Caco-2 (cell line): ENCODE data around the gene GARIN5A. TPM values are rescaled to one million over a fixed set of nuclear protein-coding genes. Genes with fewer than 3 reads are reported as not detected.

ENCODE experiments used
- BruUV-seq: library from RNA; stranded (reverse); fragments of 400-500 nt; replicated peaks from 2 replicates; lab custom pipeline; 2021; lab: Mats Ljungman, UMichigan
- CTCF ChIA-PET: fragments of 300-600 bp; sonication (Branson Sonifier 250); formaldehyde crosslinking; loops from one replicate; lab custom pipeline; 2022; ENCODE audit warnings: antibody characterized with exemption; lab: Charles Lee
- POLR2A ChIA-PET: fragments of 300-600 bp; sonication (Branson Sonifier 250); formaldehyde crosslinking; loops from one replicate; lab custom pipeline; 2022; ENCODE audit warnings: antibody characterized with exemption; lab: Charles Lee
- DNase-seq, 2 experiments: peaks; one replicate each; pipeline versions ENCODE4 v3.0.0 to v3.0.0-alpha.2; 2020 to 2022
- H3K27me3 ChIP-seq: replicated peaks from 2 replicates; pipeline ENCODE4 v1.6.0; 2011; ENCODE audit warnings: low read length; ENCODE audit not compliant: control insufficient read depth, insufficient read depth
- H3K36me3 ChIP-seq: 2 replicates; pipeline ENCODE4 v1.5.1; 2011; ENCODE audit warnings: low read length; ENCODE audit not compliant: control insufficient read depth, insufficient read depth
- H3K4me1 ChIP-seq: fragments of 250-450 bp; sonication (Bioruptor Pico); 2 replicates; pipeline ENCODE4 v1.5.1; 2020; ENCODE audit warnings: mild to moderate bottlenecking
- H3K4me3 ChIP-seq: 2 replicates; pipeline ENCODE4 v1.5.1; 2011; ENCODE audit warnings: low read depth, mild to moderate bottlenecking, control low read depth, low read length
- H3K9me3 ChIP-seq: fragments of 250-450 bp; sonication (Bioruptor Pico); 2 replicates; pipeline ENCODE4 v1.5.1; 2020; ENCODE audit warnings: mild to moderate bottlenecking, moderate library complexity
- H3K27ac Mint-ChIP-seq: one replicate; pipeline ENCODE4 v1.8.0; 2022; ENCODE audit warnings: mixed read lengths; ENCODE audit not compliant: unreplicated experiment
- H3K27me3 Mint-ChIP-seq: one replicate; pipeline ENCODE4 v1.8.0; 2022; ENCODE audit warnings: mixed read lengths; ENCODE audit not compliant: insufficient read depth, unreplicated experiment
- H3K36me3 Mint-ChIP-seq: one replicate; pipeline ENCODE4 v1.8.0; 2022; ENCODE audit warnings: mild to moderate bottlenecking, mixed read lengths; ENCODE audit not compliant: insufficient read depth, unreplicated experiment
- H3K4me1 Mint-ChIP-seq: one replicate; pipeline ENCODE4 v1.8.0; 2022; ENCODE audit warnings: low read depth, mixed read lengths; ENCODE audit not compliant: unreplicated experiment
- H3K4me3 Mint-ChIP-seq: one replicate; pipeline ENCODE4 v1.8.0; 2022; ENCODE audit warnings: mild to moderate bottlenecking, moderate library complexity, mixed read lengths; ENCODE audit not compliant: unreplicated experiment
- H3K9me3 Mint-ChIP-seq: one replicate; pipeline ENCODE4 v1.8.0; 2022; ENCODE audit warnings: mixed read lengths; ENCODE audit not compliant: unreplicated experiment
- intact Hi-C: fragments of 100-400 bp; cut with micrococcal nuclease; formaldehyde crosslinking; loops from one replicate; pipeline ENCODE4 v1.10.0; 2022; ENCODE audit not compliant: unreplicated experiment
- total RNA-seq: library from RNA; stranded (reverse); gene quantifications from 2 replicates; pipeline ENCODE4 v1.2.3, GENCODE V29; 2022
- TF ChIP-seq, protein P1 (sequence below), 2 experiments: fragments of 200-600 bp in 1 of 2; IDR thresholded peaks; 1 replicate in 1 of 2; 2 replicates in 1 of 2; pipeline versions ENCODE4 v1.5.1 to v1.8.0; 2011 to 2022; ENCODE audit warnings: antibody characterized with exemption in 1 of 2, control low read depth in 1 of 2, inconsistent platforms in 1 of 2, low read depth in 1 of 2, low read length in 1 of 2, mild to moderate bottlenecking in 1 of 2, moderate library complexity in 1 of 2; ENCODE audit not compliant: insufficient read depth in 1 of 2, severe bottlenecking in 1 of 2, unreplicated experiment in 1 of 2

GARIN5A gene
- total RNA-seq, 1 experiment from 2014 or later = 1.4 TPM

DNA sequence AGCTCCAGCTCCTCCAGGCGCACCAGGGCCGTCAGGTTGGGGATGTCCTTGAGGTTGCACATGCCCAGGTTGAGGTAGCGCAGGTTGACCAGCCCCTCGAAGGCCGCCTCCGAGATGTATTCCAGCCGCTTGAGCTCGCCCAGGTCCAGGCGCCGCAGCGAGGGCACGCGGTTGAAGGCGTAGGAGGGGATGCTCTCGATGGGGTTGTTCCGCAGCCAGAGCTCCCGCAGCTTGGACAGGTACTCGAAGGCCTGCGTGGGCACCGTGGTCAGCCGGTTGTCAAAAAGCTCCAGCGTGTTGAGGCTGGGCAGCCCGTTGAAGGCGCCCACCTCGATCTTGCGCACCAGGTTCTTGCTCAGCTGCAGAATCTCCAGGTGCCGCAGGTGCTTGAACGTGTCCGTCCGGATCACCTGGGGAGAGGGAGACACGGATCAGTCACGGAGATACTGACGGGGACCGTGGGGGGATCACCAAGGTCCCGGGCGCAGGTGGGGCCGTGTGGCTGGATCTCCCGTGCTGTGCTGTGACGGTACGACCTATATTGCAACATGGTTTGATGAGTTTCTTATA is 42.4 kb upstream of the GARIN5A start:
- intact Hi-C loops = no loop called here
- H3K4me3 Mint-ChIP-seq = no peak overlapping the region
- H3K36me3 ChIP-seq = no peaks in the 10 kb centered on the region
- H3K4me1 ChIP-seq = no peaks in the 10 kb centered on the region
- TF ChIP-seq, protein P1, sequence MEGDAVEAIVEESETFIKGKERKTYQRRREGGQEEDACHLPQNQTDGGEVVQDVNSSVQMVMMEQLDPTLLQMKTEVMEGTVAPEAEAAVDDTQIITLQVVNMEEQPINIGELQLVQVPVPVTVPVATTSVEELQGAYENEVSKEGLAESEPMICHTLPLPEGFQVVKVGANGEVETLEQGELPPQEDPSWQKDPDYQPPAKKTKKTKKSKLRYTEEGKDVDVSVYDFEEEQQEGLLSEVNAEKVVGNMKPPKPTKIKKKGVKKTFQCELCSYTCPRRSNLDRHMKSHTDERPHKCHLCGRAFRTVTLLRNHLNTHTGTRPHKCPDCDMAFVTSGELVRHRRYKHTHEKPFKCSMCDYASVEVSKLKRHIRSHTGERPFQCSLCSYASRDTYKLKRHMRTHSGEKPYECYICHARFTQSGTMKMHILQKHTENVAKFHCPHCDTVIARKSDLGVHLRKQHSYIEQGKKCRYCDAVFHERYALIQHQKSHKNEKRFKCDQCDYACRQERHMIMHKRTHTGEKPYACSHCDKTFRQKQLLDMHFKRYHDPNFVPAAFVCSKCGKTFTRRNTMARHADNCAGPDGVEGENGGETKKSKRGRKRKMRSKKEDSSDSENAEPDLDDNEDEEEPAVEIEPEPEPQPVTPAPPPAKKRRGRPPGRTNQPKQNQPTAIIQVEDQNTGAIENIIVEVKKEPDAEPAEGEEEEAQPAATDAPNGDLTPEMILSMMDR (IDR thresholded peaks at IDR 0.05; ENCODE audit: insufficient read depth in 1 of 2, low read depth in 1 of 2, low read length in 1 of 2, severe bottlenecking in 1 of 2, unreplicated experiment in 1 of 2) = no peak
- H3K27me3 Mint-ChIP-seq = no peaks in the 10 kb centered on the region
- no peaks in the 10 kb centered on the region for H3K9me3 Mint-ChIP-seq
- H3K36me3 Mint-ChIP-seq = no peaks in the 10 kb centered on the region
- no peak overlapping the region for H3K27ac Mint-ChIP-seq
- no peak for DNase-seq
- no peaks in the 10 kb centered on the region for H3K9me3 ChIP-seq
- H3K27me3 ChIP-seq = no peaks in the 10 kb centered on the region
- BruUV-seq = no TSS peak
- no peaks in the 10 kb centered on the region for H3K4me1 Mint-ChIP-seq
- POLR2A ChIA-PET = interaction anchor here (0.5 kb wide), 1 partner anchor 151 kb away, joined by 3 read pairs; no protein-coding TSS in a partner anchor
- CTCF ChIA-PET = interaction anchor here (0.6 to 1.1 kb wide), 2 partner anchors 38 to 190 kb away, joined by 5 to 7 read pairs; no protein-coding TSS in a partner anchor
- H3K4me3 ChIP-seq = no peak overlapping the region

DNA sequence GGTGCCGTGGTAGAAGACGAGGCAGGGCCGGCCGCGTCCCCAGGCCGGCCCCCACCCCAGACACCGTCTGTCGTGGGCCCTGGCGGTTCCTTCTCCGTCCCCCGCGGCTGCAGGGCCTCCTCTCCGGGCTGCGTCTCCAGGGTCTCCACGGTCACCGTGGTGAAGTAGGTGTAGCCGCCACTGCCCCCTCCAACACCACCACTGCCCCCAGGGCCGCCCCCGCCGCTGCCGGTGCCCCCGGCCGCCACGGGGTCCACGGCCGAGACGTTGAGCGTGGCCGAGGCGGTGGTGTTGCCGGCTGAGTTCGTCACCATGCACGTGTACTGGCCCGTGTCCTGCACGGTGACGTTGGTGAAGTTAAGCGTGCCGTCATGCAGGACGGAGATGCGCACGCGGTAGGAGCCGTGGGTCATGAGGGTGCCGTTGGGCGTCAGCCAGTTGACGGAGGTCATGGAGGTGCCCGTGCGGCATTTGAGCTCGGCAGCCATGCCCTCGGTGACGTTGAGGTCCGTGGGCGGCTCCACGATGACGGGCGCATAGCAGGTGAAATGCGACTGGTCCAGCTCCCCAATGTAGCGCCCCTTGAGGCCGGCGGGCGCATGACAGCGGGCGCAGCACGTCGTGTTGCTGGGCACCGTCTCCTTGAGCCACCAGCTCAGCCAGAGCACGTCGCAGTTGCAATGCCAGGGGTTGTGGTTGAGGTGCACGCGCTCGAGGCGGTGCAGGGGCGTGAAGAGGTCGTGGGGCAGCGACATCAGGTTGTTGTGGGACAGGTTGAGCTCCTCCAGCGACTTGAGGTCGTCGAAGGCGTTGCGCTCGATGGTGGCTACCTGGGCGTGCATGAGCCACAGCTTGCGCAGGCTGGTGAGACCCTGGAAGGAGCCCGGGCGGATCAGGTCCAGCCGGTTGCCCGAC is 41.7 kb upstream of the GARIN5A start:
- TF ChIP-seq, protein P1 (IDR thresholded peaks at IDR 0.05; ENCODE audit: insufficient read depth in 1 of 2, low read depth in 1 of 2, low read length in 1 of 2, severe bottlenecking in 1 of 2, unreplicated experiment in 1 of 2) = peak in 1 of 2 experiments; percentile 37
- no TSS peak for BruUV-seq
- POLR2A ChIA-PET = interaction anchor here (0.5 kb wide), 1 partner anchor 150 kb away, joined by 3 read pairs; no protein-coding TSS in a partner anchor
- H3K27ac Mint-ChIP-seq = no peak overlapping the region
- H3K9me3 Mint-ChIP-seq = no peaks in the 10 kb centered on the region
- no peaks in the 10 kb centered on the region for H3K4me1 ChIP-seq
- no peak overlapping the region for H3K4me3 Mint-ChIP-seq
- no peaks in the 10 kb centered on the region for H3K36me3 ChIP-seq
- intact Hi-C loops = no loop called here
- DNase-seq = no peak
- H3K4me3 ChIP-seq = no peak overlapping the region
- no peaks in the 10 kb centered on the region for H3K27me3 Mint-ChIP-seq
- H3K36me3 Mint-ChIP-seq = no peaks in the 10 kb centered on the region
- H3K9me3 ChIP-seq = no peaks in the 10 kb centered on the region
- H3K4me1 Mint-ChIP-seq = no peaks in the 10 kb centered on the region
- CTCF ChIA-PET = interaction anchor here (0.6 to 1.1 kb wide), 2 partner anchors 38 to 190 kb away, joined by 5 to 7 read pairs; no protein-coding TSS in a partner anchor
- H3K27me3 ChIP-seq = no peaks in the 10 kb centered on the region

DNA sequence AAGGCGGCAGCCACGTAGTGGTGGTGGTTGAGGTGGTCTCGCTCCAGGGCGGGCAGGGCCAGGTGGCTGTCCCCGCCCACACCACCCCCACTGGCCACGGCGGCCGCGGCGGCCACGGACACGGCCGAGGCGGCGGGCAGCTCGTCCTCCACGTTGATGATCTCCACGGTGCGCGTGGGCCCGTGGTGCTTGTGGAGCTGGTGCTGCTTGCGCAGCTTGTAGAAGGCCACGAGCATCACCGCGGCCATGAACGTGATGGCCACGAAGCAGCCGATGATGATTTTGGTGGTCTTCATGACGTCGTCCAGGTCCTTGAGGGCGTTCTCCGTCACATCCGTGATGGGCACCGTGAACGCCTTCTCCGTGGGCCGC is 41.0 kb upstream of the GARIN5A start:
- Histone ChIP-seq H3K27me3 (no peaks in the 10 kb centered on the region), H3K9me3 (no peaks in the 10 kb centered on the region), H3K4me3 (no peak overlapping the region), H3K36me3 (no peaks in the 10 kb centered on the region), H3K4me1 (no peaks in the 10 kb centered on the region)
- TF ChIP-seq, protein P1 (IDR thresholded peaks at IDR 0.05; ENCODE audit: insufficient read depth in 1 of 2, low read depth in 1 of 2, low read length in 1 of 2, severe bottlenecking in 1 of 2, unreplicated experiment in 1 of 2) = no peak
- no peaks in the 10 kb centered on the region for H3K9me3 Mint-ChIP-seq
- H3K36me3 Mint-ChIP-seq = no peaks in the 10 kb centered on the region
- no peaks in the 10 kb centered on the region for H3K4me1 Mint-ChIP-seq
- H3K27ac Mint-ChIP-seq = no peak overlapping the region
- CTCF ChIA-PET = no interaction called here
- no peaks in the 10 kb centered on the region for H3K27me3 Mint-ChIP-seq
- H3K4me3 Mint-ChIP-seq = no peak overlapping the region
- BruUV-seq = no TSS peak
- no peak for DNase-seq
- POLR2A ChIA-PET = no interaction called here
- intact Hi-C loops = no loop called here
